ENCODE measurements around the gene ATRN. TPM values are rescaled to one million over a fixed set of nuclear protein-coding genes. Genes with fewer than 3 reads are reported as not detected.

Gene ATRN
- total and polyA plus RNA-seq, 2 experiments from 2014 or later = 13.6 to 26.8 TPM

DNA sequence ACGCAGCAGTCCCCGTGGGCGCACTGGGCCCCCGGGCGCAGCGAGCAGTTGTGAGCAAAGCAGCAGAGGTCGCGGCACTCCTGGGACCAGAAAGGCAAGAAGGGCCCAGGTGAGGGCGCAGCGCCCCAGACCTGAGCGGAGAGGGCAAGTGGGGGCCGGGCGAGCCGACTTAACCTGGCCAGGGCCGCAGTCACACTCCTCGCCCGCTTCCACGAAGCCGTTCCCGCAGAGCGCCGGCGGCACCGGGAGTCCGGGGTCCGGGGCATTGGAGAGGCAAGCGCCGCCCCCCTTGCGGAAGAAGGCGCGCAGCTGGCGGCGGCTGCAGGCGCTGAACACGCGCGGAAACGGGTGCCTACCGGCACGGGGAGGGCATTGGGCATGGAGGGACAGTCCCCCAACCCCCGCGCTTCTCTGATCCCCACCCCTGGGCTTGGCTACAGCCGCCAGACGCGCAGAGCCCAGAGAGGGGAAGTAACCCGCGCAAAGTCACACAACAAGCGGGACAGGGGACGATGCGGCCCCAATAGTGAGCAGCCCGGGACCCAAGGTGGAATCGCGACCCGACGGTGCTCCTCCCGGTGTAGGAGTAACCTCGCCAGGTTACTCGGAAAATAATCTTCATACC is 201.8 kb downstream of the ATRN start:
- no peak for DNase-seq (ENCODE audit: low read depth in 1 of 2, low spot score in 1 of 2)
- H3K27me3 ChIP-seq = peaks cover 52% of the 10 kb centered on the region
- no peak overlapping the region for H3K4me3 ChIP-seq

DNA sequence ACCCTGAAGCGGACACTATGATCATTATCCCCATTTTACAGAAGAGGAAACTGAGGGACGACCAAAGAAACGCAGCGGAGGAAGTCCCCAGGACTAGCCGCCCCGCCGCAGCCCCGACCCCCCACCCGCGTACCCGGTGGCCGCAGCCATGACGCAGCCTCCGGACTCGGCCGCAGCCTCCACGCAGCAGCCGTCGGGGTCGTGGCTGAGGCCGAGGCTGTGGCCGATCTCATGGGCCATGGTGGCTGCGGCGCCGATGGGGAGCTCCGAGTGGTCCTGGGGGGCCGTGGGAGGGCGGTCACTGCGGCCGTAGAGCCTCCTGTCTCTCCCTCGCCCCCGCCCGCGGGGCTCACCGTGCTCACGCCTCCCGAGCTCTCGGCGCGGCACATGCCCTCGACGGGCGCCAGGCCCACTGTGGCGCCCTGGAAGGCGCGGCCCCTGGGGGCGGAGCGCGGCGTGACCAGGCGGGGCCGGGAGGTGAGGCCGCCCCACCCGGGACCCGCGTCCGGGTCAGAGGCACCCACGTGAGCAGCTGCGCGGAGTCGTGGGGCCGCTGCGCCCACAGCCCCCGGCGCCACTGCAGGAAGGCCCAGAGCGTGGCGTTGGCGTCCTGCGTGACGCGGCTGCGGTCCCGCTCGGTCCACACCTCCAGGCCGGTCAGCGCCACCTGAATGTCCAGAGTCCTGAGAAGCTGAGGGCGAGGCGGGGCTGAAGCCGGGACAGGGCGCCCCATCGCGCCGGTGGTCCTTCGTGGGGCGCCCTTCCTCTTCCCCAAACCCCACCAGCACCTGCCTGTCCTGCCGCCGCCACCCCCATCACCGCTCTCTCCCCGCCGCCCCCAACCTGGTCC is 202.6 kb downstream of the ATRN start:
- Histone ChIP-seq H3K27ac (no peak overlapping the region), H3K4me3 (no peak overlapping the region), H3K36me3 (no peaks in the 10 kb centered on the region), H3K4me1 (ENCODE audit: low read depth) (no peaks in the 10 kb centered on the region), H3K27me3 (peaks cover 52% of the 10 kb centered on the region), H3K9me3 (ENCODE audit: low read depth) (no peaks in the 10 kb centered on the region)
- TF ChIP-seq, protein P1, sequence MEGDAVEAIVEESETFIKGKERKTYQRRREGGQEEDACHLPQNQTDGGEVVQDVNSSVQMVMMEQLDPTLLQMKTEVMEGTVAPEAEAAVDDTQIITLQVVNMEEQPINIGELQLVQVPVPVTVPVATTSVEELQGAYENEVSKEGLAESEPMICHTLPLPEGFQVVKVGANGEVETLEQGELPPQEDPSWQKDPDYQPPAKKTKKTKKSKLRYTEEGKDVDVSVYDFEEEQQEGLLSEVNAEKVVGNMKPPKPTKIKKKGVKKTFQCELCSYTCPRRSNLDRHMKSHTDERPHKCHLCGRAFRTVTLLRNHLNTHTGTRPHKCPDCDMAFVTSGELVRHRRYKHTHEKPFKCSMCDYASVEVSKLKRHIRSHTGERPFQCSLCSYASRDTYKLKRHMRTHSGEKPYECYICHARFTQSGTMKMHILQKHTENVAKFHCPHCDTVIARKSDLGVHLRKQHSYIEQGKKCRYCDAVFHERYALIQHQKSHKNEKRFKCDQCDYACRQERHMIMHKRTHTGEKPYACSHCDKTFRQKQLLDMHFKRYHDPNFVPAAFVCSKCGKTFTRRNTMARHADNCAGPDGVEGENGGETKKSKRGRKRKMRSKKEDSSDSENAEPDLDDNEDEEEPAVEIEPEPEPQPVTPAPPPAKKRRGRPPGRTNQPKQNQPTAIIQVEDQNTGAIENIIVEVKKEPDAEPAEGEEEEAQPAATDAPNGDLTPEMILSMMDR (IDR thresholded peaks at IDR 0.05; ENCODE audit: low read depth, low read length) = no peak
- no peak for DNase-seq (ENCODE audit: low read depth in 1 of 2, low spot score in 1 of 2)

More for the DNA sequence above, 201.8 kb downstream of the ATRN start:
- TF ChIP-seq, protein P1 (IDR thresholded peaks at IDR 0.05; ENCODE audit: low read depth, low read length) = no peak
- no peak overlapping the region for H3K27ac ChIP-seq
- no peaks in the 10 kb centered on the region for H3K4me1 ChIP-seq (ENCODE audit: low read depth)
- no peaks in the 10 kb centered on the region for H3K36me3 ChIP-seq
- no peaks in the 10 kb centered on the region for H3K9me3 ChIP-seq (ENCODE audit: low read depth)

- TF ChIP-seq, protein P1 (IDR thresholded peaks at IDR 0.05; ENCODE audit: low read depth, low read length) = no peak
- no peak for DNase-seq (ENCODE audit: low read depth in 1 of 2, low spot score in 1 of 2)
- no peak overlapping the region for H3K27ac ChIP-seq
- H3K27me3 ChIP-seq = peaks cover 52% of the 10 kb centered on the region
- no peak overlapping the region for H3K4me3 ChIP-seq
- H3K9me3 ChIP-seq (ENCODE audit: low read depth) = no peaks in the 10 kb centered on the region
- H3K36me3 ChIP-seq = no peaks in the 10 kb centered on the region
- no peaks in the 10 kb centered on the region for H3K4me1 ChIP-seq (ENCODE audit: low read depth)
These were observed 203.6 kb downstream of the ATRN start for GRCh38 chr20:3674447-3674846.

DNA sequence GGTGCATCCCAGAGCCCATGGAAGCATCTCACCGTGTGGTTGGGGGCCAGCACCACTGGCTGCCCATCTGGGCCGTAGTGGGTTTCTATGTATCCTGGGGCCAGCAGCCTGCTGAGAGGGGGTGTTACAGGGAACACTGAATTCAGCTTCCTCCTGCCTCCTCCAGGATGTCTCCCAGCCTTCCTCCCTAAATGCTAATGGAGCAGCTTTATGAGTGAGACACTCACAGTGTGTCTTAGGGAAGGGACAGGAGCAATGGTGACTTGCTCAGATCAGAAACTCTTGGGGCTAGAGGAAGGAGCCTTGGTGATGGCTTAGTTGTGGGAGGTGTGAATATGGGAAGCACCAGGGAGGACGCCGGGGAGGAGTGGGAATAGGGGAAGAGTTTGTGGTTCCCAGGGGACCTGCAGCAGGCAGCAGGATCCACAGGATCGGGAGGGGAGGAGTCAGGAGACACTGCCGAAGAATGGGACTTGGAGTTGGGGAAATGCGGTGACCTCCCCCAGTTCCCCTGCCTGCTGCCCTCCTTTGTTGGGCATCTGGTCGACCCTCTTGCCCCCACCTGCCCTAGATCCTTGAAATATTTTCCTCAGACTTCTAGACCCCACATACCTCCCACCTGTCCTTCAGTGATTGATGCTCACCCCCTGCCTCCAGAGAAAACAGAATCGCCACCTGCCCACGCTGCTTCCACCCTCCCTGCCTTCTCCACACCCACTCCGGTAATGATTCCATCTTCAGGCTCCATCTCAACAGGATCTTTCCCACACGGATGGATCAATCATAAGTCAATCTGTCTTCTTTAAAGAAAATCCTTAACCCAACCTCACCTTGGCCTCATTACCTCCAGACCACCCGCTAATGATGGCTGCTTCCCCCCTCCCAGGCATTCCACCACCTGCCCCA is 204.4 kb downstream of the ATRN start:
- Histone ChIP-seq H3K27me3 (peaks cover 52% of the 10 kb centered on the region), H3K4me3 (no peak overlapping the region), H3K4me1 (ENCODE audit: low read depth) (no peaks in the 10 kb centered on the region), H3K27ac (no peak overlapping the region), H3K9me3 (ENCODE audit: low read depth) (no peaks in the 10 kb centered on the region), H3K36me3 (no peaks in the 10 kb centered on the region)
- TF ChIP-seq, protein P1 (IDR thresholded peaks at IDR 0.05; ENCODE audit: low read depth, low read length) = no peak
- DNase-seq (ENCODE audit: low read depth in 1 of 2, low spot score in 1 of 2) = no peak

- Histone ChIP-seq H3K27ac (no peak overlapping the region), H3K36me3 (no peaks in the 10 kb centered on the region), H3K9me3 (ENCODE audit: low read depth) (no peaks in the 10 kb centered on the region), H3K4me3 (no peak overlapping the region), H3K4me1 (ENCODE audit: low read depth) (no peaks in the 10 kb centered on the region), H3K27me3 (peaks cover 50% of the 10 kb centered on the region)
- peak in 1 of 2 donors; percentile 68 for DNase-seq (ENCODE audit: low read depth in 1 of 2, low spot score in 1 of 2)
- TF ChIP-seq, protein P1 (IDR thresholded peaks at IDR 0.05; ENCODE audit: low read depth, low read length) = no peak
These were observed 206.9 kb downstream of the ATRN start for GRCh38 chr20:3677733-3678132.
